GM12865 (cell line): ENCODE data around the gene ZNF416.
A peak's percentile ranks its signal among the peaks of the same experiment; 100 is the strongest.

Source experiments
- DNase-seq: peaks from one replicate; pipeline ENCODE4 v3.0.0; 2010; ENCODE audit warnings: low read depth
- H3K4me3 ChIP-seq: 2 replicates; pipeline ENCODE4 v1.5.1; 2011; ENCODE audit warnings: mild to moderate bottlenecking, low read depth, low read length, control low read depth
- TF ChIP-seq, protein P1 (sequence below): IDR thresholded peaks from 2 replicates; pipeline ENCODE4 v1.5.1; 2011; ENCODE audit warnings: low read length, control low read depth, low read depth, inconsistent platforms; ENCODE audit not compliant: insufficient read depth; ENCODE audit errors: missing control alignments

Gene ZNF416

DNA sequence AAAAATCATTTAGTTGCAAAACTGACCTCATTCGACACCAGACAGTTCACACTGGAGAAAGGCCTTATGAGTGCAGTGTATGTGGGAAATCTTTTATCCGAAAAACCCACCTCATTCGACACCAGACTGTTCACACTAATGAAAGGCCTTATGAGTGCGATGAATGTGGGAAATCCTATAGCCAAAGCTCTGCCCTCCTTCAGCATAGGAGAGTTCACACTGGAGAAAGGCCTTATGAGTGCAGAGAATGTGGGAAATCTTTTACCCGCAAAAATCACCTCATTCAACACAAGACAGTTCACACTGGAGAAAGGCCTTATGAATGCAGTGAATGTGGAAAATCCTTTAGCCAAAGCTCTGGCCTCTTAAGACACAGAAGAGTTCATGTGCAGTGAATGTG is 28.2 kb upstream of the ZNF416 start:
- no peak for DNase-seq
- TF ChIP-seq, protein P1, sequence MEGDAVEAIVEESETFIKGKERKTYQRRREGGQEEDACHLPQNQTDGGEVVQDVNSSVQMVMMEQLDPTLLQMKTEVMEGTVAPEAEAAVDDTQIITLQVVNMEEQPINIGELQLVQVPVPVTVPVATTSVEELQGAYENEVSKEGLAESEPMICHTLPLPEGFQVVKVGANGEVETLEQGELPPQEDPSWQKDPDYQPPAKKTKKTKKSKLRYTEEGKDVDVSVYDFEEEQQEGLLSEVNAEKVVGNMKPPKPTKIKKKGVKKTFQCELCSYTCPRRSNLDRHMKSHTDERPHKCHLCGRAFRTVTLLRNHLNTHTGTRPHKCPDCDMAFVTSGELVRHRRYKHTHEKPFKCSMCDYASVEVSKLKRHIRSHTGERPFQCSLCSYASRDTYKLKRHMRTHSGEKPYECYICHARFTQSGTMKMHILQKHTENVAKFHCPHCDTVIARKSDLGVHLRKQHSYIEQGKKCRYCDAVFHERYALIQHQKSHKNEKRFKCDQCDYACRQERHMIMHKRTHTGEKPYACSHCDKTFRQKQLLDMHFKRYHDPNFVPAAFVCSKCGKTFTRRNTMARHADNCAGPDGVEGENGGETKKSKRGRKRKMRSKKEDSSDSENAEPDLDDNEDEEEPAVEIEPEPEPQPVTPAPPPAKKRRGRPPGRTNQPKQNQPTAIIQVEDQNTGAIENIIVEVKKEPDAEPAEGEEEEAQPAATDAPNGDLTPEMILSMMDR, result no peak
- no peak overlapping the region for H3K4me3 ChIP-seq

DNA sequence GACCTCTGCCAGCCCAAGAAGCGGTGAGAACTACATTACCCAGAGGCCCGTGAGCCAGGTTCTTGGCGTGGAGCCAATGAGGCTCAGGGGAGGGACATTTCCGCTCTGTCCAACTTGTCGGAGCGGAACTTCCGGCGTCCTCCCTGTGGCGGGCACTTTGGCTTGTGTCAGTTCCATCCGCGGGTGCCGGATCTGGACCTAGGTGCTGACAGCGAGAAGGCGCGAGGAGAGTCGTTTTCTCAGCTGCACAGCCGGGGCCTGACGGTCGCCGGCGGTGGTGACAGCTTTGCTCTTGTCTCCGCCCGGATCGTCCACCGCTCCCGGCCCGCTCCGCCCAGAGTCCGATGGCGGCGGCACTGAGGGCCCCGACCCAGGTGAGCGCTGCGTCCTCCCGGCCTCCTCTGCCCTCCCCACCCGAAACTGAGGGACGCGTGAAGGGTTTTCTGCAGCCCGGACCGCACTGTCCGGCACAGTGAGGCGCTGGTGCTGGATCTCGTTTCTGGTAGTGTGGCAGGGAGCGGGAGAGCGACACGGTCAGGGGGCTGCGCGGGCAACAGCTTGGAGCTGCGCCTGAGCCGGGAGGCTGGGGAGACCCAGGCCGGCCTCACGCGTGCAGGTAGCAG is 21.2 kb upstream of the ZNF416 start, which contains the start of gene ZNF530:
Gene ZNF530 (plus strand): TSS at position 125 of the 623 bp plus-strand sequence. CDS start 4,461 bp downstream, outside the sequence.
- peak within 1 kb of the TSS; percentile 87 for H3K4me3 ChIP-seq
- peak; percentile 96 for DNase-seq
- TF ChIP-seq, protein P1, result no peak

DNA sequence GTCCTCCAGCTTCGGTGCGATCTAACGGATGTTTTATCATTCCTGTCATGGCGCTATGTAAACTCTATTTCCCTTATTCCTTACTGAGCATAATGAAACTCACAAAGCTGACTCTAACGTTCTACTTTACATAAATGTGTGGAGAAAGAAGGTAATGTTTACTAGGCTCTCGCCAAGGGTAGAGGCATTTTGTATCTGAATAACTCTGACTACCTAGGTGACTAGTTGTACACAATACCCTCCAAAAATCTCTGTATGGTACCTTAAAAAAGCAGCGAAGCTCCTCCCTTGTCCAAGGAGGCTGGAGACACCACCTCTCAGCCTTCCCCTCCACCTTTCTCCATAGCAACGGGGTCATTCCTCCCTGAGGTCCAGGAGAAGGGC is 20.7 kb upstream of the ZNF416 start:
- TF ChIP-seq, protein P1, result no peak
- H3K4me3 ChIP-seq, result peak overlapping the region; percentile 87
- DNase-seq, result no peak

DNA sequence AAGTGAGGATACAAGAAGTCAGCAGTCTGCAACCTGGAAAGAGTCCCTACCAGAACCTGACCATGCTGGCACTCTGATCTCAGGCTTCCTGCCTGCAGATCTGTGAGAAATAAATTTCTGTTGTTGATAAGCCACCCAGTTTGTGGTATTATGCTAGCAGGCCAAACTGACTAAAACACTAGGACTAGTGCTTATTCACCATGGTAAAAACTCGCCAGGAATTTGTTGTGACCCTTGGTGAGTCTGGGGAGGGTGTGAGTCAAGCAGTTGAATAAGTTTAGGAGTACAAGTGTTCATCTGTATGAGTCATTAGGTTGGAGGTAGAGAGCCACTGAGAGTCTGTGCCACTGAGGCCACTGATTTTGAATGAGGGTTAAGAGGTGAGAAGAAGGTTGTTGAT is 8.8 kb upstream of the ZNF416 start:
- DNase-seq, result no peak
- no peak overlapping the region for H3K4me3 ChIP-seq
- TF ChIP-seq, protein P1, result no peak

DNA sequence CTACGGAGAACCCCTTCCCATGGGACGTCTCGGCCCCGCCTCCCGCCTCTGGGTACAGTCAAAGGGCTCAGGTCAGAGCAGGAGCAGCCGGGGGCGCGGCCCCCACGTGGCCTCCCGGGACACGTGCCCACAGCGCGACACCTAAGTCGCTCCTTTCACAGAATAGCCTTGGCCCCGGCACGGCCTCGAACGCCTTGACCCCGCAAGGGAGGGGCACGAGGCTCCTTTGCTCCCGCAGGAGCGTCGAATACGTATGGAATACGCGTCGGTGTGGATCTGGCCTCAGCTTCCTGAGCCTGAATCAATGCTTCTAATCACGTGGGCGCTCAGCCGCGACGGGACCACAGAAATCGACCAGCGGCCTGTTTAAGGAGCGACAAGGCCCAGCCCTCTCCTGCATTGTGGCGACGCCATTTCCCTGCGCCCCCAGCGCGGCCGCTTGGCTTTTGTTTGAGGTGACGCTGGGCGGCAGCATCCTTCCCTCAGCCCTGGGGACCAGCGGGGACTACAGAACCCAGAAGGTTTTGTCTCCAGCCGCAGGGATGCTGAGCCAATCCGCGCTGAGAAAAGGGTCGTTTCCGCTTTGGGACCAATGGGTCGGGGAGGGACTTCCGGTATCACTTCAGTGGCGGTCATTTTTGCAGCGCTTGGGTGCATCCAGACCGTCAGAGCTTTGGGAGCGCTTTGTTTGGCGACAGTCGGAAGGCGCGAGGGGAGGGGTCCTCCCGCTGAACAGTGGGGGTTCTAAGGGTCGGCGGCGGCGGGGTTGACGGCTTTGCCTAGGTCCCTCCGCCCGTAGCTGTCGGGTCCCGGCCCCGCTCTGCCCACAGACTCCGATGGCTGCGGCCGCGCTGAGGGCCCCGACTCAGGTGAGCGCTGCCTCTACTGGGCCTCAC is 5.1 kb upstream of the ZNF416 start, which contains the start of gene ZIK1:
Gene ZIK1 (plus strand): TSS at position 625 of the 896 bp plus-strand sequence. CDS start 212 bp downstream, at position 837.
- TF ChIP-seq, protein P1, result no peak
- H3K4me3 ChIP-seq, result peak within 1 kb of the TSS; percentile 71
- DNase-seq, result peak; percentile 95

DNA sequence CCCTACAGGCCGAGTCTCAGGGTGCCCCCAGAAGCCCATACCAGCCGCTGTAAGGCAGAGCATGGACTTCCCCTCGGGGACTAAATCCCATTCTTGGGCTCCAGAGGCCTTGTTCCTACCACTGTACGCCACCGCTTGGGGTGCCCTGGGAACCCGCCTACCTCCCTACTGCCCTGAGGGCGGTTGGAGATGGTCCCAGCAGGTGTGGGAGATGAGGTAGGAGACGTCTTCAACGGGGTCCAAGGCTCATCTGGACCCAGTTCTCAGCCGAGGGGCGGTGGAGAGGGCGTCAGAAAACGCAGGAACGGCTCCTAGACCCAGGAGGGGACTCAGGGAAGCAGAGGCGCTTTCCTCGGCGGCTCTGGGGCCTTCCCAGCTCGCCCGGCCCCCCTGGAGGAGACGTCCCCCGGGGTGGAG is 4.4 kb upstream of the ZNF416 start:
- TF ChIP-seq, protein P1, result no peak
- no peak for DNase-seq
- no peak overlapping the region; the same call in 1 of the 2 replicates for H3K4me3 ChIP-seq

DNA sequence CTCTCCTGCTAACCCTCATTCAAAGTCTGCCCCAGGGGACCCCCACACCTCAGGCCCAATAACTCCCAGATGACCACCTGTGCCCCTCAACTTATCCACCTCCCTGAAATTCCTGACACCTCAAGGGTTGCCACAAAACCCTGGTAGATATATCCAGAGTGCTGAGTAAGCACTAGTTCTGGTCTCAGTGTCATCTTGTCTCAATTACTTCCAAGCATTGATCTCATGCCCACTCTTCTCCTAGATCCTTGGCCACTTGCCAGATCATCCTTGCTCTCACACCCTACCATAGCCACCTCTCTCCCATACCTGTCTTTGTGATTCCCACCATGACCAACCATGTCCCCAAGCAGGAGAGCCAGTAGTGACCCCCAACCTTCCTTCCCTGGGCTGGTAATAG is 2.0 kb downstream of the ZNF416 start:
- TF ChIP-seq, protein P1, result no peak
- H3K4me3 ChIP-seq, result no peak overlapping the region
- no peak for DNase-seq
